ENCODE measurements around the gene CHMP4B.

DNA sequence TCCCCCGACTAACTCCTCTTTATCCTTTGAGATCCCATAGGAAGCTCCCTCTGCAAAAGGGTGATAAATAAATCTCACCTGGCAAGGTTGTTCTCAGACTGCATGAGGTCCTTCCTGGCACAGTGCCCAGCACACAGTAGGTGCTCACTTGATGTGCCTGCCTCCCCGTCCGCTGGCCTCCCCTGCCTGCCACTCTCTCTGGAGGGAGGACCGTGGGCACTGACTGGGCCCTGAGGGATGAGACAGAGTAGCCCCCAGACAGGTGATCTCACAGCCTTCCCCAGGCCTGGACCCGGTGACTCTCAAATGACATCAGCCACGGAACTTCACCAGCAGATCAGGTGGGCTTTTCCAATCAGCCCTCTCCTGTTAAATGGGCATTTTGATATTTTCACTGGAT is 57.4 kb downstream of the CHMP4B start:
- TF ChIP-seq SIN3A (IDR thresholded peaks at IDR 0.05; ENCODE audit: borderline replicate concordance, insufficient read depth, low read length), result no peak
- TF ChIP-seq POLR2AphosphoS5 (IDR thresholded peaks at IDR 0.05; ENCODE audit: low read depth, low read length), result no peak
- TF ChIP-seq TAF1 (IDR thresholded peaks at IDR 0.05; ENCODE audit: borderline replicate concordance, insufficient read depth, low read length), result no peak
- TF ChIP-seq FOXP2 (optimal IDR thresholded peaks at IDR 0.05; ENCODE audit: borderline replicate concordance, extremely low read depth, extremely low read length, insufficient read depth), result no peak
- no peak for TF ChIP-seq REST (IDR thresholded peaks at IDR 0.05; ENCODE audit: insufficient read depth in 1 of 2, low read depth in 2 of 2, low read length in 2 of 2)
